Fibroblast of lung (primary cell): ENCODE data around the gene AP4E1. TPM values are rescaled to one million over a fixed set of nuclear protein-coding genes. Genes with fewer than 3 reads are reported as not detected.

ENCODE experiments used
- DNase-seq, 2 donors: peaks; one replicate each; pipeline versions ENCODE4 v3.0.0 to v3.0.0-alpha.2; 2010; ENCODE audit warnings: low read depth in 2 of 2
- H2AFZ ChIP-seq: 2 replicates; pipeline ENCODE4 v1.5.1; 2012; ENCODE audit warnings: low read length, control low read depth, inconsistent platforms
- H3K27ac ChIP-seq: 2 replicates; pipeline ENCODE4 v1.5.1; 2011; ENCODE audit warnings: low read length, control low read depth; ENCODE audit not compliant: insufficient read depth
- H3K27me3 ChIP-seq: 2 replicates; pipeline ENCODE4 v1.5.1; 2011; ENCODE audit warnings: mild to moderate bottlenecking, low read length; ENCODE audit not compliant: control insufficient read depth, insufficient read depth
- H3K36me3 ChIP-seq: 2 replicates; pipeline ENCODE4 v1.5.1; 2011; ENCODE audit warnings: low read length; ENCODE audit not compliant: control insufficient read depth, insufficient read depth
- H3K4me1 ChIP-seq: 2 replicates; pipeline ENCODE4 v1.5.1; 2011; ENCODE audit warnings: low read length; ENCODE audit not compliant: control insufficient read depth, insufficient read depth; ENCODE audit errors: extremely low read depth
- H3K4me2 ChIP-seq: 2 replicates; pipeline ENCODE4 v1.5.1; 2011; ENCODE audit warnings: low read length, control low read depth; ENCODE audit not compliant: insufficient read depth; ENCODE audit errors: extremely low read depth
- H3K4me3 ChIP-seq, 4 experiments: fragments of 200-600 bp in 1 of 4; sonication (generic) in 1 of 4; replicated peaks in 1 of 4; 2 replicates each; pipeline ENCODE4 v1.5.1; 2011 to 2016; ENCODE audit warnings: low read length in 4 of 4, low read depth in 3 of 4, mild to moderate bottlenecking in 3 of 4, control low read depth in 2 of 4, inconsistent platforms in 1 of 4, mixed read lengths in 1 of 4; ENCODE audit not compliant: insufficient read depth in 1 of 4; ENCODE audit errors: control extremely low read depth in 1 of 4
- H3K79me2 ChIP-seq: 2 replicates; pipeline ENCODE4 v1.5.1; 2012; ENCODE audit warnings: mild to moderate bottlenecking, low read length, inconsistent platforms; ENCODE audit not compliant: control insufficient read depth, insufficient read depth
- H3K9ac ChIP-seq: 2 replicates; pipeline ENCODE4 v1.5.1; 2011; ENCODE audit warnings: mild to moderate bottlenecking, low read length, control low read depth; ENCODE audit not compliant: insufficient read depth
- H3K9me3 ChIP-seq: 2 replicates; pipeline ENCODE4 v1.5.1; 2012; ENCODE audit warnings: low read depth, low read length; ENCODE audit not compliant: control insufficient read depth, insufficient read depth
- H4K20me1 ChIP-seq: 2 replicates; pipeline ENCODE4 v1.5.1; 2011; ENCODE audit warnings: low read length; ENCODE audit not compliant: control insufficient read depth, insufficient read depth; ENCODE audit errors: extremely low read depth
- EZH2 ChIP-seq: IDR thresholded peaks from 2 replicates; pipeline ENCODE4 v1.5.1; 2012; ENCODE audit warnings: low read length, control low read depth, mild to moderate bottlenecking; ENCODE audit errors: missing control alignments
- polyA plus RNA-seq, 2 donors: library from polyadenylated mRNA; depleted of rRNA in 1 of 2; stranded (reverse) in 1 of 2; unstranded in 1 of 2; fragments of >200 nt; gene quantifications; 2 replicates each; pipeline ENCODE4 v1.2.1, GENCODE V29; 2011 to 2012; ENCODE audit warnings: missing spikeins in 1 of 2
- total RNA-seq: library from RNA; depleted of rRNA; stranded (reverse); fragments of >200 nt; gene quantifications from 2 replicates; pipeline ENCODE4 v1.2.1, GENCODE V29; 2014
- TF ChIP-seq, protein P1 (sequence below), 2 donors: IDR thresholded peaks in 1 of 2; conservative IDR thresholded peaks in 1 of 2; 1 replicate in 1 of 2; 2 replicates in 1 of 2; pipeline ENCODE4 v1.5.1; 2011 to 2012; ENCODE audit warnings: low read length in 2 of 2, control low read depth in 1 of 2, inconsistent platforms in 1 of 2, low read depth in 1 of 2, mild to moderate bottlenecking in 1 of 2

Gene AP4E1
- total and polyA plus RNA-seq, 2 donors (not counting 1 experiment from before 2014, with no cell fraction given) = 7.3 to 19.7 TPM

DNA sequence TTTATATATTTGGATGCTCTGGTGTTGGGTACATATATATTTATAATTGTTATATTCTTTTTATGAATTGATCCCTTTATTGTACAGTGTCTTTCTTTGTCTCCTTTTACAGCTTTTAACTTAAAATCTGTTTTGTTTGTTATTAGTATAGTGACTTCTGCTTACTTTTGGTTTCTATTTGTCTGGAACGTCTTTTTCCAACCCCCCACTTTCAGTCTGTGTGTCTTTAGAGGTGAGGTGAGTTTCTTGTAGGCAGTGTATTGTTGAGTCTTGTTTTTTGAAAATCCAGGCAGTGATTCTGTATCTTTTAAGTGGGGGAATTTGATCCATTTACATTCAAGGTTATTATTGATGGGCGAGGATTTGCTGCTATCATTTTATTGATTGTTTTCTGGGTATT, 62.0 kb downstream of the AP4E1 start:
- Histone ChIP-seq H3K9me3 (no peaks in the 10 kb centered on the region), H3K4me1 (no peaks in the 10 kb centered on the region), H3K9ac (no peak overlapping the region), H3K27me3 (no peaks in the 10 kb centered on the region), H2AFZ (no peak overlapping the region), H3K4me3 (no peak overlapping the region), H4K20me1 (no peaks in the 10 kb centered on the region), H3K36me3 (peaks cover 2% of the 10 kb centered on the region), H3K4me2 (no peak overlapping the region), H3K27ac (no peak overlapping the region), H3K79me2 (no peaks in the 10 kb centered on the region)
- TF ChIP-seq EZH2 = no peak
- TF ChIP-seq, protein P1, sequence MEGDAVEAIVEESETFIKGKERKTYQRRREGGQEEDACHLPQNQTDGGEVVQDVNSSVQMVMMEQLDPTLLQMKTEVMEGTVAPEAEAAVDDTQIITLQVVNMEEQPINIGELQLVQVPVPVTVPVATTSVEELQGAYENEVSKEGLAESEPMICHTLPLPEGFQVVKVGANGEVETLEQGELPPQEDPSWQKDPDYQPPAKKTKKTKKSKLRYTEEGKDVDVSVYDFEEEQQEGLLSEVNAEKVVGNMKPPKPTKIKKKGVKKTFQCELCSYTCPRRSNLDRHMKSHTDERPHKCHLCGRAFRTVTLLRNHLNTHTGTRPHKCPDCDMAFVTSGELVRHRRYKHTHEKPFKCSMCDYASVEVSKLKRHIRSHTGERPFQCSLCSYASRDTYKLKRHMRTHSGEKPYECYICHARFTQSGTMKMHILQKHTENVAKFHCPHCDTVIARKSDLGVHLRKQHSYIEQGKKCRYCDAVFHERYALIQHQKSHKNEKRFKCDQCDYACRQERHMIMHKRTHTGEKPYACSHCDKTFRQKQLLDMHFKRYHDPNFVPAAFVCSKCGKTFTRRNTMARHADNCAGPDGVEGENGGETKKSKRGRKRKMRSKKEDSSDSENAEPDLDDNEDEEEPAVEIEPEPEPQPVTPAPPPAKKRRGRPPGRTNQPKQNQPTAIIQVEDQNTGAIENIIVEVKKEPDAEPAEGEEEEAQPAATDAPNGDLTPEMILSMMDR (conservative IDR thresholded peaks at IDR 0.05 in 1 of 2, IDR thresholded peaks at IDR 0.05 in 1 of 2; ENCODE audit: low read depth in 1 of 2, low read length in 2 of 2) = no peak
- no peak for DNase-seq

GRCh38 chr15:50971115-50971514, 62.6 kb downstream of the AP4E1 start:
- no peak overlapping the region for H3K27ac ChIP-seq
- no peak overlapping the region for H2AFZ ChIP-seq
- no peak for DNase-seq

GRCh38 chr15:50971542-50971941, 63.1 kb downstream of the AP4E1 start:
- H3K4me3 ChIP-seq = no peak overlapping the region
- TF ChIP-seq EZH2 = no peak
- TF ChIP-seq, protein P1 (conservative IDR thresholded peaks at IDR 0.05 in 1 of 2, IDR thresholded peaks at IDR 0.05 in 1 of 2; ENCODE audit: low read depth in 1 of 2, low read length in 2 of 2) = no peak
- no peak overlapping the region for H3K9ac ChIP-seq
- no peaks in the 10 kb centered on the region for H3K79me2 ChIP-seq
- H3K27me3 ChIP-seq = no peaks in the 10 kb centered on the region
- no peak overlapping the region for H3K27ac ChIP-seq
- no peak for DNase-seq
- no peaks in the 10 kb centered on the region for H3K9me3 ChIP-seq
- H3K36me3 ChIP-seq = peaks cover 2% of the 10 kb centered on the region
- H4K20me1 ChIP-seq = no peaks in the 10 kb centered on the region
- H3K4me1 ChIP-seq = no peaks in the 10 kb centered on the region
- no peak overlapping the region for H2AFZ ChIP-seq
- H3K4me2 ChIP-seq = no peak overlapping the region

More at GRCh38 chr15:50971115-50971514, 62.6 kb downstream of the AP4E1 start:
- TF ChIP-seq, protein P1 (conservative IDR thresholded peaks at IDR 0.05 in 1 of 2, IDR thresholded peaks at IDR 0.05 in 1 of 2; ENCODE audit: low read depth in 1 of 2, low read length in 2 of 2) = no peak
- H3K79me2 ChIP-seq = no peaks in the 10 kb centered on the region
- H3K27me3 ChIP-seq = no peaks in the 10 kb centered on the region
- no peaks in the 10 kb centered on the region for H3K4me1 ChIP-seq
- no peak overlapping the region for H3K9ac ChIP-seq
- H3K4me3 ChIP-seq = no peak overlapping the region
- H3K4me2 ChIP-seq = no peak overlapping the region
- H3K36me3 ChIP-seq = peaks cover 2% of the 10 kb centered on the region
- no peaks in the 10 kb centered on the region for H3K9me3 ChIP-seq
- H4K20me1 ChIP-seq = no peaks in the 10 kb centered on the region
